Measurements from ENCODE around the gene MAPKAPK2.

DNA sequence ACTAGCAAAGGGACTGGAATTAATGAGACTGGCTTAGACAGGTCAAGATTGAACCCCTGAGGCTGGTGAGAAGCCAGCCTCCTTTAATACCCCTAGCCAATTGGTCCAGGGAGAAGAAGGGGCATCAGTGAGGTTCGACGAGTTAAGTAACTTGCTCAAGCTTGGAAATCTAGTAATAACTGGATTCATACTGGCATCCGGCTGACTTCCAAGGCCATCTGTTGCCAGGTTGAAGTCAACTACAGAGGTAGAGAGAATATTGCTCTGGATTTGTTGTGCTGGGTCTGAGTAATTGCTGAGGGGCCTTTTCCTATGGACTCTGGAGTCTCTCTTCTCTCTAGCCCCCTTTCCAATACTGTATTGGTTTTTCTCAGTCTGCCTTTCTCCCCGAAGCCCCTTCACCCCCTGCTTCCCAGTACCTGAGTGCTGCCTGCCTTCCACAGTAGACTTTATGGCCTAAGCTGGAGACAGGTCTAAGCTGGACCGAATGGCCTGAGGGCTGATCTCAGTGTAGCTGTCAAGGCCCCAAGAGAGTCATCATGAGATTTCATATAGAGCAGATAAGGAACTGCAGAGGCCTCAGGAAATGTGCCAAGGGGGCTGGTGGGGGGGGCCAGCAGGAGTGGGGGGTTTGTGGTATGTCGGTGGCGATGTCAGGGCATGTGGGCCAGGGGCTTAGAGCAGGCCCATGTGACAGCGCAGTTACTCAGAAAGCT, 43.4 kb downstream of the MAPKAPK2 start:
- TF ChIP-seq, protein P1, sequence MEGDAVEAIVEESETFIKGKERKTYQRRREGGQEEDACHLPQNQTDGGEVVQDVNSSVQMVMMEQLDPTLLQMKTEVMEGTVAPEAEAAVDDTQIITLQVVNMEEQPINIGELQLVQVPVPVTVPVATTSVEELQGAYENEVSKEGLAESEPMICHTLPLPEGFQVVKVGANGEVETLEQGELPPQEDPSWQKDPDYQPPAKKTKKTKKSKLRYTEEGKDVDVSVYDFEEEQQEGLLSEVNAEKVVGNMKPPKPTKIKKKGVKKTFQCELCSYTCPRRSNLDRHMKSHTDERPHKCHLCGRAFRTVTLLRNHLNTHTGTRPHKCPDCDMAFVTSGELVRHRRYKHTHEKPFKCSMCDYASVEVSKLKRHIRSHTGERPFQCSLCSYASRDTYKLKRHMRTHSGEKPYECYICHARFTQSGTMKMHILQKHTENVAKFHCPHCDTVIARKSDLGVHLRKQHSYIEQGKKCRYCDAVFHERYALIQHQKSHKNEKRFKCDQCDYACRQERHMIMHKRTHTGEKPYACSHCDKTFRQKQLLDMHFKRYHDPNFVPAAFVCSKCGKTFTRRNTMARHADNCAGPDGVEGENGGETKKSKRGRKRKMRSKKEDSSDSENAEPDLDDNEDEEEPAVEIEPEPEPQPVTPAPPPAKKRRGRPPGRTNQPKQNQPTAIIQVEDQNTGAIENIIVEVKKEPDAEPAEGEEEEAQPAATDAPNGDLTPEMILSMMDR (IDR thresholded peaks at IDR 0.05) = no peak
- no peak for TF ChIP-seq POLR2A (IDR thresholded peaks at IDR 0.05)
